ENCODE data around the gene SLC6A16.
"Not testable (repeated sequence)": the region's sequence is repeated elsewhere in the genome, so short reads cannot be mapped to it uniquely, and the experiment has no call there.

The SLC6A16 gene

GRCh38 chr19:49324801-49325576 is at the start of gene SLC6A16:
SLC6A16 (minus strand) TSS chr19:49325191; CDS start chr19:49311347, 13,844 bp downstream.
- DNase-seq: no peak

- DNase-seq: not testable (repeated sequence)
Measured at GRCh38 chr19:49373174-49373573, 48.2 kb upstream of the SLC6A16 start.

- no peak for DNase-seq
Measured at GRCh38 chr19:49371184-49371583, 46.2 kb upstream of the SLC6A16 start.

- DNase-seq: no peak
Measured at GRCh38 chr19:49368711-49369358, 43.8 kb upstream of the SLC6A16 start.

- no peak for DNase-seq
Measured at GRCh38 chr19:49366110-49366509, 41.1 kb upstream of the SLC6A16 start.

GRCh38 chr19:49364083-49364737 is 39.2 kb upstream of the SLC6A16 start:
- DNase-seq: no peak

- peak in 29 of 58 donors; percentile 1 to 73 (median 16) for DNase-seq
Measured at GRCh38 chr19:49363268-49364082, 38.5 kb upstream of the SLC6A16 start, which contains the start of gene DKKL1. DKKL1 (plus strand) TSS chr19:49363877; CDS start chr19:49363999, 122 bp downstream.

GRCh38 chr19:49362929-49363267 is 37.9 kb upstream of the SLC6A16 start:
- no peak for DNase-seq

GRCh38 chr19:49362048-49362928 is 37.3 kb upstream of the SLC6A16 start, which contains the start of gene TEAD2:
TEAD2 (minus strand) TSS chr19:49362416; CDS start chr19:49360075, 2,341 bp downstream.
- peak in 1 of 58 donors; percentile 16 for DNase-seq

GRCh38 chr19:49361438-49362047 is 36.6 kb upstream of the SLC6A16 start:
- peak in 2 of 58 donors; percentile 11 to 25 for DNase-seq

GRCh38 chr19:49359851-49360820 is 35.1 kb upstream of the SLC6A16 start:
- no peak for DNase-seq

GRCh38 chr19:49357186-49357585 is 32.2 kb upstream of the SLC6A16 start:
- DNase-seq: no peak

GRCh38 chr19:49356382-49356781 is 31.4 kb upstream of the SLC6A16 start:
- DNase-seq: no peak

- DNase-seq: no peak
Measured at GRCh38 chr19:49355909-49356353, 30.9 kb upstream of the SLC6A16 start.

- DNase-seq: no peak
Measured at GRCh38 chr19:49349567-49349966, 24.6 kb upstream of the SLC6A16 start.

GRCh38 chr19:49348305-49349189 is 23.6 kb upstream of the SLC6A16 start:
- no peak for DNase-seq

- DNase-seq: peak in 18 of 58 donors; percentile 2 to 58 (median 16)
Measured at GRCh38 chr19:49347835-49348234, 22.8 kb upstream of the SLC6A16 start.

Measured in anterior cingulate cortex (tissue), 58 donors.